ENCODE results near the gene TUT4.

The TUT4 gene

DNA sequence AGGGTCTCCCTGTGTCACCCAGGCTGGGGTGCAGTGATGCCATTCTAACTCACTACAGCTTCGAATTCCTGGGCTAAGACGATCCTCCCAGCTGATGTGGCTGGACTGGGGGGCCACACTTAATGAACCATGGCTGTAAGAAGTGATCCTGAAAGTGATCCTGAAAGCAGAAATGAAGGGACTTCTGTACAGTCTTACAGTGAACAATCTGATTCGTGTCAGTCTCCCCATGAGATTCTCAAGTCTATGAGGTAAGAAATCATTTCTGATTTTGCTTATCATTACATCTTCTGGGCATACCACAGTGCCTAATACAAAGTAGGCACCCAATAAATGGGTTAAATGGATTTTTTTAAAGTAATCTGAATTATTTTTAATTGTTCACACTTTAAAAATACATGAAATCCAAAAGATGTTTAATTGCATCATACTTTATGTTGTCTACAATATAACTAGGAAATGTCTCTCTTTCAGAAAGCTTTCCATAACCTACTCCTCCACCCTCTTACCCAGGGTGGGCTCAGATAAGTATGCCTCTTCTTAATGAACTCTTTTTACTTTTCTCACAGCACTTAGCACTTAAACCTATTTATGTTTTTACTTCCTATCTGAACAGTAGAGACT lies 21.5 kb downstream of the TUT4 start:
- DNase-seq = no peak

DNA sequence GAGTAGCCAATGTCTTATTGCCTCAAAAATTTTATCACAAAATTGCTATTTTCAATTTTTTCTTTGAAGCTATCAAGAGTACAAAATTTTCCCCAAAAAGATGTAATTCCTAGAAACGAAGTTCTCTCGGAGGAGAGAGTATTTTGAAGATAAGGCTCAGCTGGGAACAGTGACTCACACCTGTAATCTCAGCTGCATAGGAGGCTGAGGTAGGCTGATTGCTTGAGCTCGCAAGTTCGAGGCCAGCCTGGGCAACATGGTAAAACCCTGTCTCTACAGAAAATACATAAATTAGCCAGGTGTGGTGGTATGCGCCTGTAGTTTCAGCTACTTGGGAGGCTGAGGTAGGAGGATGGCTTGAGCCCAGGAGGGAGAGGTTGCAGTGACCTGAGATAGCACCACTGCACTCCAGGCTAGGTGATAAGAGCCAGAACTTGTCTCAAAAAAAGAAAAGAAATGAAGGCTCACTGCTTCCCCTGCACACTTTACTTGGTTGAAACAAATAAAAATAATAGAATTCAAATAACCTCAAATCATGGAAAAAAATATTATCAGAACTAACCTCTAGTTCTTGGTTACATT lies 22.2 kb downstream of the TUT4 start:
- no peak for DNase-seq

DNA sequence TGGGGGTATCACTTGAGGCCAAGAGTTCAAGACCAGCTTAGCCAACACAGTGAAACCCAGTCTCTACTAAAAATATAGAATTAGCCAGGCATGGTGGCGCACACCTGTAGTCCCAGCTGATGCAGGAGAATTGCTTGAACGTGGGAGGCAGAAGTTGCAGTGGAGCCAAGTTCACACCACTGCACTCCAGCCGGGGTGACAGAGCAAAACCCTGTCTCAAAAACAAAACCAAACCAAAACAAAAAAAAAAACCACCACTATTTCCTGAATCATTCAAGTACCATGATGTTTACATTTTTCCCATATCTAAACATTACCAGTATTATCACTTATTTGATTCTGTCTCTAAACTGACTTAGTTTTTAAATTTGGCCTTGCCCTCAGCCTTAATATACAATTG lies 29.5 kb downstream of the TUT4 start:
- DNase-seq = peak; percentile 6

DNA sequence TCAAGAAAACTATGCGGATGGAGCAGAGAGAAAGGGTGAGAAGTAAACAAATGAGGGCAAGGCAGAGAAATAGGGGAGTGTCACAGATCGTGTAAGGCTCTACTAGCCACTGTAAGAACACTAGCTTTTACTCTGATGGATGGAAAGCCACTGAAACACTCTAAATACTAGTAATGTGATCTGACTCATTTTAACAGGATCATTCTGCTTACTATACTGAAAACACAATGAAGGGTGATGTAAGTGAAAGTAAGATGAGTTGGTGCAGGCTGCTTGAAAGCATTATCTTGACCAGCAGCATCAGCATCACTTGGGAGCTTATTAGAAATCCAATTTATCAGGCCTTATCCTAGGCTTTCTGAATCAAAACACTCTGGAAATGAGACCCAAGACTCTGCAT lies 32.7 kb downstream of the TUT4 start:
- no peak for DNase-seq

DNA sequence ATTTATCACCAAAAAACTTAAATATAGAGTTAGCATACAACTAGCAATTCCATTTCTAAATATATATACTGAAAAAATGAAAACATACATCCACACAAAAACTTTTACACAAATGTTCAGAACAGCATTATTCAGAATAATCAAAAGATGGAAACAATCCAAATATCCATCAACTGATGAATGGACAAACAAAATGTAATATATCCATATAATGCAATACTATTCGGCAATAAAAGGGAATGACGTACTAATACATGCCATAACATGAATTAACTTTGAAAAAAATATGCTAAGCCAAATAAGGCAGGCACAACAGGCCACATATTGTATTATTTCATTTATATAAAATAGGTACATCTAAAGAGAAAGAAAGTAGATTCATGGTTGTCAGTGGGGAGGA lies 33.9 kb downstream of the TUT4 start:
- no peak for DNase-seq

DNA sequence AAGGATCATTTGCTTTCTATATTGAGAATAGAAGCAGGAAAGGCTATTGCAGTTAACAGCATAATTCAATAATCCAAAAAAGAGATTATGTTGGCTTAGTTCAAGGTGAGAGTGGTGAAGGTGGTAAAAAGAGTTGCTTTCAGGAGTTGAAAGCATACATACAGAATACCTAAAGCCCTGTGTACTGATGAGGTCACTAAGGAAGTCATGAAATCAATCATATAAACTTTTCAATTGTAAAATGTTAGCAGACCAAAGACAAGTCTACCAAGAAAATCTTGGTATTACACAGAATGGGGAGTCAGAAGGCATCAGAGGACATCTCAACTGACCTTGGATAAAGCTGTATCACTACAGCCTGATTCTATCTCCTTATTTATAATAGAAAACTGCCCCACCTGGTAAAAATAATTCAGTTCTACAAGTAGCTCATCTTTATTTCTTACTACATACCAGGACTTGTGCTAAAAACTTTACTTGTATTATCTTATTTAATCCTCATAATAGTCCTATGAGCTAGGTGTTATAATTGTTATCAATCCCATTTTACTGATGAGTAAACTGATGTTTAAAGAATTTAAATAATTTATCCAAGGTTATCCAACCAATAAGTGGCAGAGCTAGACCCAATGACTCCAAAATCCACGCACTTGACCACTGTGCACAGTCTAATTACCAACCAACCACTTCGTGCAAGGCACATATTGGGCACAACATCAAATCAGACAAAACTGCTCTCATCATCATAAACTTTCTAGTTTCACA lies 40.9 kb downstream of the TUT4 start:
- DNase-seq = no peak

- no peak for DNase-seq
These were observed 41.5 kb downstream of the TUT4 start for GRCh38 chr1:52511439-52511838.

DNA sequence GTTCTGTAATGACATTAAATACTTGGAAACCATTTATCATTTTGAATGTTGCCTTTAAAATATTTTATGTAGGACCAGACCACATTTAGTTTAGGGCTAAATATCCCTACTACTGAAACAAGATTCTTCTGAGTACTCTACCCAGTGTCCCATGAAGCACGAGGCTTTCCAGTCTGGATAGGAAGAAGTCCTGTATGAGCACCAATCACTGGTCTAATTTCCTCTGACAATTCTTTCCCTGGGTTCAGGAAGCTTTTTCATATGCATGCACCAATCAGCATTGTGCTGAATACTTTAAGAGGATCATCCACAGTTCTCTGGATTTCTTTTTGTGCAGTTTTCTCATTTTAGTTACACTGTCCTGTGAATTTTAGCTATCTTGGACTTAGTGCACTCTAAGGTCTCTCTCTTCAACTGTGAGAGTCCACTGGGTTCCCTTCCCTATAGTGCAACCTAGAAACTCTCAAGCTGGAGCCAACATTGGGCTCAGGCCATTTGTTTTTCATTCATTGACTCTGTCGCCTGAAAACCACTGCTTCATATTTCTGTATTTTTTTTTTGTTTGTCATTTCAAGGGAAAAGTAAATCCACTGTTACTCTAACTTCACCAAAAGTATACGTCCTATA lies 45.9 kb downstream of the TUT4 start:
- DNase-seq = no peak

DNA sequence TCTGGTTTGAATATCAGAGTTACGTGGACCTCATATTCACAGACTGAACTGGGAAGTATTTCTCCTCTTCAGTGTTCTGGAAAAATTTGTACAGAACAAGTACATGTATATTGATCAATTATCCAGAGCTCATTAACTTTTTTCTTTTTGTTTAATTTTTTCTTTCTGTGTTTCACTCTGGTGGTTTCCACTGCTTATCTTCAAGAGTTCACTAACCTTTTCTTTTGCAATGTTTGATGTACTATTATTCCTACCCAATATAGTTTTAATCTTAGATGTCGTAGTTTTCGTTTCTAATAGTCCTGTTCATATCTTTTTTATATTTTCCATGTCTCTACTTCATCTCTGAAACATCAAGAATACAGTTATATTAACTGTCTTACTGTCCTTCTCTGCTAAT lies 46.5 kb downstream of the TUT4 start:
- DNase-seq = no peak

DNA sequence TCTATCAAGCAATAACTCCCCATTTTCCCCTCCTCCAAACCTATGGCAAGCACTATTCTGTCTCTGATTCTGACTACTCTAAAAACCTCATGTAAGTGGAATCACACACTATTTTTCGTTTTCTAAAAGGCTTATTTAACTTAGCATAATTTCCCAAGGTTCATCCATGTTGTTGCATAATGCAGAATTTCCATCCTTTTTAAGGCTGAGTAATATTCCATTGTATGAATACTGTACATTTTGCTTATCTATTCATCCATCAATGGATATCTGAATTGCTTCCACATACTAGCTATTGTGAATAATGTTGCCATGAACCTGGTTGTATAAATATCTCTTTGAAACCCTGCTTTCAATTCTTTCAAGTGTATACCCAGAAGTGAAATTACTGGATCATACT lies 48.2 kb downstream of the TUT4 start:
- DNase-seq = no peak

DNA sequence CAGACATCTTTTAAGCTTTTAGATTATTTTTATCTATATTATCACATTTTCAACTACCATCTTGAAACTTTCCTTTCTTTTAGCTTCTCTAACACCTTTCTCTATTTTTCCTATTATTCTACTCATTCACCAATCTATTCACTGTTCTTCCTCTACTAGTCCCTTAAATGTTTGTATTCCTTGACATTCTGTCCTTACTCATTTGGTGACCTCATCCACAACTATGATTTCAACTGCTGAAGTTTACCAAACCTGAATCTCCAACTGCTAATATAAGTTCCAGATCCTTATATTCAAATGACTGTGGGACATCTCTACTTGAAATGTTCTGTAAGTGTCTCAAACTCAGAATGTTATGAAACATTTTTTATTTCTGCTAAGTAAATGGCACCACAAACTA lies 49.2 kb downstream of the TUT4 start:
- no peak for DNase-seq

GRCh38 chr1:52502789-52503188 lies 50.1 kb downstream of the TUT4 start:
- DNase-seq = no peak

DNA sequence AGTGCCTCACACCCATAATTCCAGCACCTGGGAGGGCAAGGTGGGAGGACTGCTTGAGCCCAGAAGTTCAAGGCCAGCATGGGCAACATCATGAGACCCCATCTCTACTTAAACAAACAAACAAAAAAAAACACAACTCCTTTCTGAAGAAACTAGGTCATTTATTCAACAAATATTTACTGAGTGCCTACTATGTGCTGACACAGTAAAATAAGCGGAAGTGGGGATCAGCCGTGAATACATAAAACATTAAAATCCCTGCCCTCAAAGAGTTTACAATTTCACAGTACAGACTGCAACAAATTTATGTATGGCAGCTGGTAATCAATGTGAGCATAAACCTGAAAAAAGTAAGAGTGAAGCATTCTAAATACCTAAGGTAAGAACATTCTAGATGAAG lies 65.3 kb downstream of the TUT4 start:
- DNase-seq = no peak

GRCh38 chr1:52482326-52483004 lies 70.4 kb downstream of the TUT4 start:
- DNase-seq = no peak

DNA sequence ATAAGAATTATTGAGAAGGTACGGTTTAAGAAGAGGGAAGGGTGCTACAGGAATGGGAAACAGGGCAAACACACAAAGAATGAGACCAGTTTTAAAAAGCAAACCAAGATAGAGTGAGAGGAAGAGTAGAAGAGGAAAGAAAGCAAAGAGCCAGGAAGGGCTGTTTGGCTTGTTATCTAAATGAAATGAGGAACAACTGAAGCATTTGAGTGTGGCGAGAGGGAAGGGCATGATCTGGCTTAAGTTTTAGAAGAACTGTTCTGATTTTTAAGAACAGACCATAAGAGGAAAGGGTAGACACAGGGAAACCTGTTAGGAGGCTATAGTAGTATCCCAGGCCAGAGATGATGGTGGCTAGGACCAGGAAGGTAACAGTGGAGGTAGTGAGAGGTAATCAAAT lies 73.8 kb downstream of the TUT4 start:
- no peak for DNase-seq

GRCh38 chr1:52477876-52478275 lies 75.0 kb downstream of the TUT4 start:
- DNase-seq = no peak

- no peak for DNase-seq
These were observed 75.9 kb downstream of the TUT4 start for GRCh38 chr1:52476943-52477342.

- no peak for DNase-seq
These were observed 78.1 kb downstream of the TUT4 start for GRCh38 chr1:52474807-52475206.

GRCh38 chr1:52473039-52473438 lies 79.9 kb downstream of the TUT4 start:
- DNase-seq = no peak

DNA sequence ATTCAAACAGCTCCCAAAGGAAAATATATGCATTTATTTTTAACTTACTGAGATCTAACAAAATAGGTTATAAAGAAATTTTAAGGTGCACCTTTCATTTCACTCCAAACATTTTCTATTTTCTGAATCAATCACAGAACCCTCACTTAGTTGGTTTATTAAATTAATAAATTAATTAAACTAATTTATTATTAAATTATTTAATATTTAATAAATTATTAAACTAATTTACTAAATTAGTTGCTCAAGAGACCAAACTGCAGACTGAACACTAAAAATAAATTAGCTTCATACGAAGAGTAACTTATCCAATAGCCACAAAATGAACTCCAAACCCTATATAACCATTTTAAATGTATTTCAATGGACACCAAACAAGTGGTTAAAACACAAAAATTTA lies 80.5 kb downstream of the TUT4 start:
- no peak for DNase-seq

- DNase-seq = no peak
These were observed 83.8 kb downstream of the TUT4 start for GRCh38 chr1:52469108-52469507.

DNA sequence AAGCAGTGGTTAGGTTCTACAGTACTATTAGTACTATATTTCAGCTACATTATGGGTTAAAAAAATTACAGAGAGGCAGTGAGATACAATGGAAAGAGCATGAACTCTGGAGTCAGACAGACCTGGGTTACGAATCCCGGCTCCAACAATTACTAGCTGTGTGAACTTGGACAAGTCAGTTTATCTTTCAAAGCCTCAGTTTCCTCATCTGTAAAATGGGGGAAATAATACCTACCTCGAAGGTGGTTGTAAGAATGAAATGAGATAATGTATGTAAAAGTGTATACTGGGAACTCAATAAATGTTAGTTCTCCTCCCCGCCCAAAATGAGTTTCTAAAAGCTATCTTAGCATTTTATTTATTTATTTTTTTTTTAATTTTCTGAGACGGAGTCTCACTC lies 89.0 kb downstream of the TUT4 start:
- DNase-seq = no peak

DNA sequence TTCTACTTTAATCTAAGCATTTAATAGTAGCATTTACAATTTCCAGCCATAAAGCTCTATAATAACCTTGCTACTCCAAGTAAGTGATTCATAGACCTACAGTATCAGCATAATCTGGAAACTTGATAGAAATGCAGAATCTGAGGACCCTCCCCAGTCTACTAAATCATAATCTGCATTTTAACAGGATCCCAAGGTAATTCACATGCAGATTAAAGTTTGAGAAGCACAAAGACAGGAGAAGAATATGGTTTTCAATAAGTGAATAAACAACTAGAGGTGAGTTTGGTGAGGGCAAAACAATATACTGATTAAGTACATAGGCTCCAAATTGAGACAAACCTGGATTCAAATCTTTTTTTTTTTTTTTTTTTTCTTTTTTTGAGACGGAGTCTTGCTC lies 91.1 kb downstream of the TUT4 start:
- no peak for DNase-seq

- DNase-seq = no peak
These were observed 92.2 kb downstream of the TUT4 start for GRCh38 chr1:52460694-52461093.
